Thyroid gland (tissue), 4 donors: ENCODE results near the gene ST6GALNAC4. TPM values are rescaled to one million over a fixed set of nuclear protein-coding genes. Genes with fewer than 3 reads are reported as not detected.
A peak's percentile ranks its signal among the peaks of the same experiment; 100 is the strongest.

Source experiments
- DNase-seq, 2 donors: peaks; one replicate each; pipeline ENCODE4 v3.0.0-alpha.2; 2019
- H3K27ac ChIP-seq, 3 donors: fragments of 200-600 bp; sonication (generic); 1 replicate in 2 of 3; 2 replicates in 1 of 3; pipeline ENCODE4 v1.5.1; 2016 to 2019; ENCODE audit warnings: mild to moderate bottlenecking in 1 of 3, moderate library complexity in 1 of 3
- H3K27me3 ChIP-seq: fragments of 200-600 bp; sonication (generic); one replicate; pipeline ENCODE4 v1.5.1; 2019
- H3K36me3 ChIP-seq, 2 donors: fragments of 200-600 bp; sonication (generic); one replicate each; pipeline ENCODE4 v1.5.1; 2016 to 2019
- H3K4me1 ChIP-seq, 2 donors: fragments of 200-600 bp; sonication (generic); one replicate each; pipeline ENCODE4 v1.5.1; 2017 to 2019
- H3K4me3 ChIP-seq, 3 donors: fragments of 200-600 bp; sonication (generic); replicated peaks in 1 of 3; 1 replicate in 2 of 3; 2 replicates in 1 of 3; pipeline ENCODE4 v1.5.1; 2016; ENCODE audit warnings: mild to moderate bottlenecking in 1 of 3
- H3K9me3 ChIP-seq: fragments of 200-600 bp; sonication (generic); one replicate; pipeline ENCODE4 v1.5.1; 2017
- CTCF ChIP-seq, 6 experiments: fragments of 200-600 bp in 3 of 6; fragments of 450-650 bp in 3 of 6; sonication (generic) in 3 of 6; IDR thresholded peaks; one replicate each; pipeline ENCODE4 v1.5.1; 2016 to 2019; ENCODE audit warnings: antibody characterized with exemption in 6 of 6, mild to moderate bottlenecking in 2 of 6, inconsistent platforms in 1 of 6, moderate library complexity in 1 of 6
- POLR2A ChIP-seq, 2 donors: fragments of 450-650 bp; IDR thresholded peaks; one replicate each; pipeline ENCODE4 v1.6.1; 2017; ENCODE audit warnings: antibody characterized with exemption in 2 of 2, mild to moderate bottlenecking in 2 of 2, moderate library complexity in 1 of 2
- WGBS, 2 donors: methylation state at CpG; one replicate each; pipeline ENCODE4 v1.1.5; 2017; 5-methylcytosine and 5-hydroxymethylcytosine counted together
- intact Hi-C: fragments of 100-400 bp; cut with DNase I; formaldehyde crosslinking; loops from one replicate; pipeline ENCODE4 v1.15.1; 2023
- total RNA-seq, 4 donors: library from RNA; depleted of rRNA; stranded (reverse); fragments of >200 nt; gene quantifications; one replicate each; pipeline ENCODE4 v1.2.3, GENCODE V29; 2016

The ST6GALNAC4 gene
- total RNA-seq, 4 donors from 2014 or later = 8.9 to 27.4 (median 19.1) TPM

- Histone ChIP-seq H3K27ac (peak overlapping the region in 2 of 3 donors; percentile 44 to 74), H3K27me3 (no peaks in the 10 kb centered on the region), H3K9me3 (no peaks in the 10 kb centered on the region), H3K4me1 (peaks cover 43 to 44% of the 10 kb centered on the region in 2 donors), H3K4me3 (peak overlapping the region in 2 of 3 donors; percentile 18 to 54), H3K36me3 (no peaks in the 10 kb centered on the region)
- WGBS, 2 donors = 54 to 71% methylated on average over 9 to 18 of the region's 18 CpGs
- no peak for TF ChIP-seq POLR2A (IDR thresholded peaks at IDR 0.05)
- TF ChIP-seq CTCF (IDR thresholded peaks at IDR 0.05) = no peak
- intact Hi-C loops = no loop called here
- DNase-seq = no peak
Measured at GRCh38 chr9:127878001-127878651, 38.7 kb downstream of the ST6GALNAC4 start.

GRCh38 chr9:127877566-127877998 lies 39.3 kb downstream of the ST6GALNAC4 start, which contains the start of gene AK1:
TSS of gene AK1 (minus strand) at chr9:127877675. CDS start at chr9:127874617, 3,058 bp downstream.
- intact Hi-C loops = no loop called here
- Histone ChIP-seq H3K27me3 (no peaks in the 10 kb centered on the region), H3K4me3 (peak within 1 kb of the TSS; percentile 18 to 54 (median 28)), H3K36me3 (no peaks in the 10 kb centered on the region), H3K27ac (peak within 1 kb of the TSS; percentile 44 to 74 (median 65)), H3K9me3 (no peaks in the 10 kb centered on the region), H3K4me1 (peaks cover 43 to 44% of the 10 kb centered on the region in 2 donors)
- peak; percentile 84 to 88 for DNase-seq
- 10 to 13% methylated on average over 2 to 7 of the region's 44 CpGs for WGBS, 2 donors
- TF ChIP-seq POLR2A (IDR thresholded peaks at IDR 0.05) = peak in 1 of 2 donors; percentile 86
- TF ChIP-seq CTCF (IDR thresholded peaks at IDR 0.05) = no peak

- H3K27me3 ChIP-seq = no peaks in the 10 kb centered on the region
- WGBS, 2 donors = 13 to 59% methylated on average over 9 to 12 of the region's 26 CpGs
- DNase-seq = peak; percentile 77 to 83
- no peaks in the 10 kb centered on the region for H3K36me3 ChIP-seq
- peak overlapping the region; percentile 44 to 74 (median 65) for H3K27ac ChIP-seq
- no peak for TF ChIP-seq CTCF (IDR thresholded peaks at IDR 0.05)
- no peak for TF ChIP-seq POLR2A (IDR thresholded peaks at IDR 0.05)
- no peaks in the 10 kb centered on the region for H3K9me3 ChIP-seq
- intact Hi-C loops = no loop called here
- H3K4me3 ChIP-seq = peak overlapping the region; percentile 18 to 54 (median 28)
- peaks cover 43 to 44% of the 10 kb centered on the region in 2 donors for H3K4me1 ChIP-seq
Measured at GRCh38 chr9:127876764-127877562, 39.9 kb downstream of the ST6GALNAC4 start.

- WGBS, 2 donors = 16 to 55% methylated on average over 6 to 7 of the region's 14 CpGs
- Histone ChIP-seq H3K36me3 (peaks cover 0 to 5% of the 10 kb centered on the region in 2 donors), H3K4me3 (no peak overlapping the region), H3K27ac (peak overlapping the region; percentile 44 to 74 (median 65)), H3K4me1 (peaks cover 43 to 44% of the 10 kb centered on the region in 2 donors), H3K9me3 (no peaks in the 10 kb centered on the region), H3K27me3 (no peaks in the 10 kb centered on the region)
- intact Hi-C loops = no loop called here
- peak; percentile 64 to 86 for DNase-seq
- peak in 1 of 6 experiments; percentile 17 for TF ChIP-seq CTCF (IDR thresholded peaks at IDR 0.05)
- TF ChIP-seq POLR2A (IDR thresholded peaks at IDR 0.05) = no peak
Measured at GRCh38 chr9:127876026-127876763, 40.6 kb downstream of the ST6GALNAC4 start.
